HepG2 (cell line): ENCODE results near the gene FGFBP1. TPM values are rescaled to one million over a fixed set of nuclear protein-coding genes. Genes with fewer than 3 reads are reported as not detected.

Source experiments
- ATAC-seq: fragments of 200-7000 bp; cut with Tn5 transposase; 3 replicates; pipeline ENCODE4 v1.9.1; 2020; ENCODE audit warnings: mild to moderate bottlenecking, moderate library complexity
- BruUV-seq: library from RNA; stranded (reverse); fragments of 400-500 nt; replicated peaks from 2 replicates; lab custom pipeline; 2021; lab: Mats Ljungman, UMichigan
- CTCF ChIA-PET: fragments of 300-600 bp; formaldehyde crosslinking; extraction: SDS; loops from one replicate; lab custom pipeline; 2021; ENCODE audit warnings: low total read pairs, inconsistent platforms, low intra/inter-chr PET ratio; lab: Yijun Ruan, JAX
- POLR2A ChIA-PET: fragments of 350-600 bp; sonication (Branson Sonifier 250); formaldehyde crosslinking; loops from one replicate; lab custom pipeline; 2020; ENCODE audit warnings: antibody characterized with exemption, inconsistent platforms; lab: Yijun Ruan, JAX
- DNase-seq: peaks from one replicate; pipeline ENCODE4 v3.0.0-alpha.2; 2015; ENCODE audit warnings: low spot score
- FAIRE-seq: peaks from 3 replicates; lab custom pipeline; 2011; peaks lifted over from hg19 to GRCh38; lab: Jason Lieb, UNC
- H2AFZ ChIP-seq: one replicate; pipeline ENCODE4 v1.6.1; 2011; ENCODE audit warnings: low read length, inconsistent platforms
- H3K27ac ChIP-seq: fragments of 300-600 bp; 3 replicates; pipeline ENCODE4 v1.8.0; 2011; ENCODE audit warnings: mixed run types, mild to moderate bottlenecking, mixed read lengths, low read length, inconsistent platforms; ENCODE audit not compliant: insufficient read depth; ENCODE audit errors: extremely low read length
- H3K27me3 ChIP-seq, 2 experiments: fragments of 200-600 bp in 1 of 2; 2 replicates in 1 of 2; 3 replicates in 1 of 2; pipeline versions ENCODE4 v1.6.0 to v1.8.0; 2011; ENCODE audit warnings: low read length in 2 of 2, mild to moderate bottlenecking in 2 of 2, moderate library complexity in 2 of 2, inconsistent platforms in 1 of 2; ENCODE audit not compliant: insufficient read depth in 2 of 2, control insufficient read depth in 1 of 2
- H3K36me3 ChIP-seq, 2 experiments: fragments of 200-600 bp in 1 of 2; replicated peaks in 1 of 2; 2 replicates in 1 of 2; 3 replicates in 1 of 2; pipeline versions ENCODE4 v1.5.1 to v1.8.0; 2011; ENCODE audit warnings: low read length in 2 of 2, inconsistent platforms in 1 of 2; ENCODE audit not compliant: insufficient read depth in 2 of 2, control insufficient read depth in 1 of 2
- H3K4me1 ChIP-seq: 2 replicates; pipeline ENCODE4 v1.5.1; 2012; ENCODE audit warnings: low read length, inconsistent platforms; ENCODE audit not compliant: insufficient read depth
- H3K4me2 ChIP-seq: 2 replicates; pipeline ENCODE4 v1.6.0; 2011; ENCODE audit warnings: low read depth, low read length, inconsistent platforms
- H3K4me3 ChIP-seq, 3 experiments: fragments of 200-600 bp in 1 of 3; sonication (generic), shearing (Covaris generic) in 1 of 3; replicated peaks in 1 of 3; 2 replicates each; pipeline ENCODE4 v1.5.1; 2011 to 2016; ENCODE audit warnings: low read length in 3 of 3, inconsistent platforms in 2 of 3, low read depth in 2 of 3, mild to moderate bottlenecking in 2 of 3, control low read depth in 1 of 3, mixed read lengths in 1 of 3; ENCODE audit not compliant: insufficient read depth in 1 of 3
- H3K79me2 ChIP-seq: one replicate; pipeline ENCODE4 v1.6.1; 2011; ENCODE audit warnings: low read length, inconsistent platforms; ENCODE audit not compliant: insufficient read depth
- H3K9ac ChIP-seq: 2 replicates; pipeline ENCODE4 v1.6.0; 2011; ENCODE audit warnings: mild to moderate bottlenecking, low read depth, low read length, inconsistent platforms; ENCODE audit not compliant: insufficient read depth
- H3K9me3 ChIP-seq: 2 replicates; pipeline ENCODE4 v1.5.1; 2012; ENCODE audit warnings: mild to moderate bottlenecking, low read length
- H4K20me1 ChIP-seq: 2 replicates; pipeline ENCODE4 v1.6.0; 2011; ENCODE audit warnings: inconsistent platforms, mild to moderate bottlenecking, low read length, moderate library complexity; ENCODE audit not compliant: insufficient read depth
- KLF12 ChIP-seq: sonication (generic); formaldehyde crosslinking; IDR thresholded peaks from 2 replicates; pipeline ENCODE4 v1.4.0; 2020; ENCODE audit warnings: missing genetic modification reagents, borderline replicate concordance
- MEIS1 ChIP-seq: sonication (generic); formaldehyde crosslinking; IDR thresholded peaks from 2 replicates; pipeline ENCODE4 v1.9.0; 2021; ENCODE audit warnings: mild to moderate bottlenecking, missing genetic modification reagents, moderate library complexity, borderline replicate concordance
- MLLT10 ChIP-seq: sonication (generic); formaldehyde crosslinking; IDR thresholded peaks from 2 replicates; pipeline ENCODE4 v1.4.0; 2020; ENCODE audit warnings: missing genetic modification reagents
- NFKBIZ ChIP-seq: IDR thresholded peaks from 2 replicates; pipeline ENCODE4 v1.6.1; 2018; ENCODE audit warnings: missing genetic modification reagents, missing compliant biosample characterization
- RCOR2 ChIP-seq: IDR thresholded peaks from 2 replicates; pipeline ENCODE4 v1.6.1; 2016; ENCODE audit warnings: missing biosample characterization, missing genetic modification reagents
- TGIF2 ChIP-seq: IDR thresholded peaks from 2 replicates; pipeline ENCODE4 v1.6.1; 2016; ENCODE audit warnings: control low read depth, missing compliant biosample characterization
- ZNF280D ChIP-seq: sonication (generic); formaldehyde crosslinking; IDR thresholded peaks from 2 replicates; pipeline ENCODE4 v1.5.1; 2020; ENCODE audit warnings: mild to moderate bottlenecking, missing genetic modification reagents
- ZNF292 ChIP-seq: sonication (generic); formaldehyde crosslinking; IDR thresholded peaks from 2 replicates; pipeline ENCODE4 v1.8.1; 2022; ENCODE audit warnings: mild to moderate bottlenecking, low read depth, missing genetic modification reagents, borderline replicate concordance
- ZNF326 ChIP-seq: sonication (generic); formaldehyde crosslinking; IDR thresholded peaks from 2 replicates; pipeline ENCODE4 v1.4.0; 2020; ENCODE audit warnings: missing genetic modification reagents, borderline replicate concordance
- ZNF550 ChIP-seq: sonication (generic); formaldehyde crosslinking; IDR thresholded peaks from 2 replicates; pipeline ENCODE4 v1.4.0; 2020; ENCODE audit warnings: mild to moderate bottlenecking, missing genetic modification reagents, borderline replicate concordance
- ZNF883 ChIP-seq: sonication (generic); formaldehyde crosslinking; IDR thresholded peaks from 2 replicates; pipeline ENCODE4 v1.5.1; 2020; ENCODE audit warnings: mild to moderate bottlenecking, missing genetic modification reagents; ENCODE audit errors: not compliant biosample characterization
- WGBS: methylation state at CpG from one replicate; pipeline ENCODE4 v1.1.6; 2017; ENCODE audit warnings: low lambda C conversion rate; 5-methylcytosine and 5-hydroxymethylcytosine counted together
- in situ Hi-C: cut with HindIII; loops from 2 replicates; pipeline ENCODE4 v1.10.0; 2017; ENCODE audit warnings: low pct_unique_long_range_greater_than_20kb; ENCODE audit not compliant: extremely low pct_ligation_motif_present
- intact Hi-C: fragments of 100-400 bp; cut with micrococcal nuclease; formaldehyde crosslinking; loops from one replicate; pipeline ENCODE4 v1.10.0; 2022; ENCODE audit not compliant: unreplicated experiment
- polyA plus RNA-seq, 8 experiments: library from polyadenylated mRNA; depleted of rRNA in 3 of 8; stranded (reverse) in 7 of 8; unstranded in 1 of 8; fragments of >200 nt; fragmentation: Illumina TruSeq in 4 of 8; extraction: Trizol in 4 of 8; gene quantifications; 2 replicates each; pipeline versions ENCODE4 v1.2.1 to v1.2.3, GENCODE V29; 2011 to 2016; ENCODE audit warnings: low read depth in 4 of 8, missing spikeins in 1 of 8, mixed read lengths in 1 of 8; ENCODE audit not compliant: insufficient read depth in 1 of 8
- total RNA-seq, 5 experiments: library from RNA; depleted of rRNA; stranded (reverse); fragments of >200 nt; fragmentation: Illumina TruSeq; extraction: Trizol; gene quantifications; 2 replicates each; pipeline ENCODE4 v1.2.3, GENCODE V29; 2016; ENCODE audit warnings: low read depth in 1 of 5
- TF ChIP-seq, protein P1 (sequence below): sonication (generic); formaldehyde crosslinking; IDR thresholded peaks from 2 replicates; pipeline ENCODE4 v1.4.0; 2020; ENCODE audit warnings: missing genetic modification reagents
- TF ChIP-seq, protein P2 (sequence below): sonication (generic); formaldehyde crosslinking; IDR thresholded peaks from 2 replicates; pipeline ENCODE4 v1.4.0; 2020; ENCODE audit warnings: low read depth, mild to moderate bottlenecking, missing genetic modification reagents
- TF ChIP-seq, protein P3 (sequence below): fragments of 450-650 bp; IDR thresholded peaks from 2 replicates; pipeline ENCODE4 v1.6.1; 2017
- TF ChIP-seq, protein P4 (sequence below): sonication (generic); formaldehyde crosslinking; IDR thresholded peaks from 2 replicates; pipeline ENCODE4 v1.8.1; 2023; ENCODE audit warnings: mild to moderate bottlenecking, missing genetic modification reagents, borderline replicate concordance

Gene FGFBP1
- total and polyA plus RNA-seq, 2 of the 13 experiments (the other 11 are each of a cell fraction or from before 2014, with no cell fraction given): not detected

DNA sequence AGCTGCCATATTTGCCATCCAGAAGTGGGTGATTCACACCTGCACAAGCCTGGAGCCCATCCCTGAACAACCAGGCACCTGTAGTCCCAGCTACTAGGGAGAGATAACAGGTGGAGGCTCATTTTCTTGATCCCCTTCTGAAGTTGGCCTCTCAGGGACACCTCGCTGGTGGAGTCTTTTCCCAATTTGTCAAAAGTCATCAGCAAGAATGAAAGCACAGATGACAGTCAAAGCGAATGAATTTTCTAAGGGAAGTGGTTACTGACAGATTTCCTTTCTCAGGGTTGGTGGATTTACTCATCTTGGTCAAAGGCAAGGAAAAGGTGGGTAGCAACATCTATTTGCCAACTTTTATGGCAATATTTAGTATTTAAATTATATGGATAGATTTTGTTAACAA is 36.5 kb downstream of the FGFBP1 start:
- DNase-seq: no peak
- no peak for FAIRE-seq
- Histone ChIP-seq H3K27me3 (0 out of 5 replicates have a peak, but pooled peaks cover 0 to 1% of the 10 kb centered on the region in 2 experiments), H3K9me3 (no peaks in the 10 kb centered on the region), H3K4me1 (no peaks in the 10 kb centered on the region), H2AFZ (no peak overlapping the region), H4K20me1 (no peaks in the 10 kb centered on the region), H3K4me3 (no peak overlapping the region), H3K9ac (no peak overlapping the region), H3K27ac (no peak overlapping the region), H3K4me2 (no peak overlapping the region), H3K79me2 (no peaks in the 10 kb centered on the region), H3K36me3 (no peaks in the 10 kb centered on the region)
- BruUV-seq: no TSS peak
- 3% methylated on average over 2 of the region's 2 CpGs for WGBS
- in situ Hi-C loops (no loop called here), intact Hi-C loops (no loop called here)
- no peak for ATAC-seq
- ChIA-PET POLR2A (no interaction called here), CTCF (no interaction called here)
- TF ChIP-seq ZNF326 (CRISPR knock-in tag): no peak
- TF ChIP-seq ZNF883 (CRISPR knock-in tag): no peak
- no peak for TF ChIP-seq RCOR2 (CRISPR knock-in tag)
- TF ChIP-seq, protein P1, sequence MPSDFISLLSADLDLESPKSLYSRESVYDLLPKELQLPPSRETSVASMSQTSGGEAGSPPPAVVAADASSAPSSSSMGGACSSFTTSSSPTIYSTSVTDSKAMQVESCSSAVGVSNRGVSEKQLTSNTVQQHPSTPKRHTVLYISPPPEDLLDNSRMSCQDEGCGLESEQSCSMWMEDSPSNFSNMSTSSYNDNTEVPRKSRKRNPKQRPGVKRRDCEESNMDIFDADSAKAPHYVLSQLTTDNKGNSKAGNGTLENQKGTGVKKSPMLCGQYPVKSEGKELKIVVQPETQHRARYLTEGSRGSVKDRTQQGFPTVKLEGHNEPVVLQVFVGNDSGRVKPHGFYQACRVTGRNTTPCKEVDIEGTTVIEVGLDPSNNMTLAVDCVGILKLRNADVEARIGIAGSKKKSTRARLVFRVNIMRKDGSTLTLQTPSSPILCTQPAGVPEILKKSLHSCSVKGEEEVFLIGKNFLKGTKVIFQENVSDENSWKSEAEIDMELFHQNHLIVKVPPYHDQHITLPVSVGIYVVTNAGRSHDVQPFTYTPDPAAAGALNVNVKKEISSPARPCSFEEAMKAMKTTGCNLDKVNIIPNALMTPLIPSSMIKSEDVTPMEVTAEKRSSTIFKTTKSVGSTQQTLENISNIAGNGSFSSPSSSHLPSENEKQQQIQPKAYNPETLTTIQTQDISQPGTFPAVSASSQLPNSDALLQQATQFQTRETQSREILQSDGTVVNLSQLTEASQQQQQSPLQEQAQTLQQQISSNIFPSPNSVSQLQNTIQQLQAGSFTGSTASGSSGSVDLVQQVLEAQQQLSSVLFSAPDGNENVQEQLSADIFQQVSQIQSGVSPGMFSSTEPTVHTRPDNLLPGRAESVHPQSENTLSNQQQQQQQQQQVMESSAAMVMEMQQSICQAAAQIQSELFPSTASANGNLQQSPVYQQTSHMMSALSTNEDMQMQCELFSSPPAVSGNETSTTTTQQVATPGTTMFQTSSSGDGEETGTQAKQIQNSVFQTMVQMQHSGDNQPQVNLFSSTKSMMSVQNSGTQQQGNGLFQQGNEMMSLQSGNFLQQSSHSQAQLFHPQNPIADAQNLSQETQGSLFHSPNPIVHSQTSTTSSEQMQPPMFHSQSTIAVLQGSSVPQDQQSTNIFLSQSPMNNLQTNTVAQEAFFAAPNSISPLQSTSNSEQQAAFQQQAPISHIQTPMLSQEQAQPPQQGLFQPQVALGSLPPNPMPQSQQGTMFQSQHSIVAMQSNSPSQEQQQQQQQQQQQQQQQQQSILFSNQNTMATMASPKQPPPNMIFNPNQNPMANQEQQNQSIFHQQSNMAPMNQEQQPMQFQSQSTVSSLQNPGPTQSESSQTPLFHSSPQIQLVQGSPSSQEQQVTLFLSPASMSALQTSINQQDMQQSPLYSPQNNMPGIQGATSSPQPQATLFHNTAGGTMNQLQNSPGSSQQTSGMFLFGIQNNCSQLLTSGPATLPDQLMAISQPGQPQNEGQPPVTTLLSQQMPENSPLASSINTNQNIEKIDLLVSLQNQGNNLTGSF (CRISPR knock-in tag): no peak
- TF ChIP-seq MLLT10 (CRISPR knock-in tag): no peak
- TF ChIP-seq, protein P2, sequence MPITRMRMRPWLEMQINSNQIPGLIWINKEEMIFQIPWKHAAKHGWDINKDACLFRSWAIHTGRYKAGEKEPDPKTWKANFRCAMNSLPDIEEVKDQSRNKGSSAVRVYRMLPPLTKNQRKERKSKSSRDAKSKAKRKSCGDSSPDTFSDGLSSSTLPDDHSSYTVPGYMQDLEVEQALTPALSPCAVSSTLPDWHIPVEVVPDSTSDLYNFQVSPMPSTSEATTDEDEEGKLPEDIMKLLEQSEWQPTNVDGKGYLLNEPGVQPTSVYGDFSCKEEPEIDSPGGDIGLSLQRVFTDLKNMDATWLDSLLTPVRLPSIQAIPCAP (CRISPR knock-in tag): no peak
- no peak for TF ChIP-seq KLF12 (CRISPR knock-in tag)
- no peak for TF ChIP-seq ZNF280D
- TF ChIP-seq ZNF550 (CRISPR knock-in tag): no peak
- TF ChIP-seq, protein P3, sequence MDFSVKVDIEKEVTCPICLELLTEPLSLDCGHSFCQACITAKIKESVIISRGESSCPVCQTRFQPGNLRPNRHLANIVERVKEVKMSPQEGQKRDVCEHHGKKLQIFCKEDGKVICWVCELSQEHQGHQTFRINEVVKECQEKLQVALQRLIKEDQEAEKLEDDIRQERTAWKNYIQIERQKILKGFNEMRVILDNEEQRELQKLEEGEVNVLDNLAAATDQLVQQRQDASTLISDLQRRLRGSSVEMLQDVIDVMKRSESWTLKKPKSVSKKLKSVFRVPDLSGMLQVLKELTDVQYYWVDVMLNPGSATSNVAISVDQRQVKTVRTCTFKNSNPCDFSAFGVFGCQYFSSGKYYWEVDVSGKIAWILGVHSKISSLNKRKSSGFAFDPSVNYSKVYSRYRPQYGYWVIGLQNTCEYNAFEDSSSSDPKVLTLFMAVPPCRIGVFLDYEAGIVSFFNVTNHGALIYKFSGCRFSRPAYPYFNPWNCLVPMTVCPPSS: no peak
- TF ChIP-seq MEIS1: no peak
- TF ChIP-seq, protein P4, sequence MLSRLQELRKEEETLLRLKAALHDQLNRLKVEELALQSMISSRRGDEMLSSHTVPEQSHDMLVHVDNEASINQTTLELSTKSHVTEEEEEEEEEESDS (CRISPR knock-in tag): no peak
- no peak for TF ChIP-seq NFKBIZ (CRISPR knock-in tag)
- no peak for TF ChIP-seq ZNF292
- TF ChIP-seq TGIF2: no peak
